H1 (cell line): ENCODE data around the gene COL5A2. TPM values are rescaled to one million over a fixed set of nuclear protein-coding genes. Genes with fewer than 3 reads are reported as not detected.

Experiments
- CTCF ChIA-PET: fragments of 300-600 bp; sonication (Branson Sonifier 250); formaldehyde crosslinking; loops from one replicate; lab custom pipeline; 2021; ENCODE audit not compliant: partially characterized antibody; lab: Charles Lee
- POLR2A ChIA-PET: fragments of 300-600 bp; sonication (Branson Sonifier 250); formaldehyde crosslinking; loops from one replicate; lab custom pipeline; 2021; ENCODE audit warnings: inconsistent platforms; ENCODE audit not compliant: partially characterized antibody; lab: Charles Lee
- DNase-seq, 2 experiments: peaks; one replicate each; pipeline versions ENCODE4 v3.0.0 to v3.0.0-alpha.2; 2010 to 2022; ENCODE audit warnings: low spot score in 2 of 2, low read depth in 1 of 2, mixed read lengths in 1 of 2
- FAIRE-seq: peaks from 2 replicates; lab custom pipeline; 2011; peaks lifted over from hg19 to GRCh38; lab: Jason Lieb, UNC
- H2AFZ ChIP-seq: 2 replicates; pipeline ENCODE4 v1.8.1; 2012; ENCODE audit warnings: low read length, inconsistent platforms
- H2AK5ac ChIP-seq: 2 replicates; pipeline ENCODE4 v1.6.1; 2013; ENCODE audit warnings: low read depth, low read length
- H2BK120ac ChIP-seq: replicated peaks from 2 replicates; pipeline ENCODE3; 2013; ENCODE audit warnings: low read depth, low read length, inconsistent platforms
- H2BK12ac ChIP-seq: 2 replicates; pipeline ENCODE4 v1.6.1; 2013; ENCODE audit warnings: low read depth, low read length
- H2BK15ac ChIP-seq: 2 replicates; pipeline ENCODE4 v1.6.1; 2013; ENCODE audit warnings: low read length
- H2BK20ac ChIP-seq: 2 replicates; pipeline ENCODE4 v1.6.1; 2013; ENCODE audit warnings: low read length
- H2BK5ac ChIP-seq: 2 replicates; pipeline ENCODE4 v1.6.1; 2013; ENCODE audit warnings: low read depth, low read length
- H3K14ac ChIP-seq: 2 replicates; pipeline ENCODE4 v1.6.1; 2013; ENCODE audit warnings: inconsistent platforms; ENCODE audit not compliant: insufficient read length
- H3K18ac ChIP-seq: 2 replicates; pipeline ENCODE4 v1.6.1; 2013; ENCODE audit warnings: low read length; ENCODE audit errors: extremely low read depth
- H3K23ac ChIP-seq: 2 replicates; pipeline ENCODE4 v1.6.1; 2013; ENCODE audit warnings: inconsistent platforms; ENCODE audit not compliant: insufficient read length
- H3K23me2 ChIP-seq: 2 replicates; pipeline ENCODE4 v1.6.1; 2013; ENCODE audit warnings: low read depth, low read length
- H3K27ac ChIP-seq: 2 replicates; pipeline ENCODE4 v1.6.1; 2011; ENCODE audit warnings: low read depth, low read length, inconsistent platforms
- H3K27me3 ChIP-seq, 4 experiments: replicated peaks in 1 of 4; 1 replicate in 1 of 4; 2 replicates in 3 of 4; pipeline versions ENCODE4 v1.6.1 to v1.8.1; 2011 to 2013; ENCODE audit warnings: low read length in 3 of 4, mild to moderate bottlenecking in 3 of 4, inconsistent platforms in 2 of 4, mixed read lengths in 2 of 4, moderate library complexity in 1 of 4; ENCODE audit not compliant: control insufficient read depth in 3 of 4, insufficient read depth in 3 of 4; ENCODE audit errors: extremely low read depth in 1 of 4
- H3K36me3 ChIP-seq, 4 experiments: 2 replicates each; pipeline versions ENCODE4 v1.6.1 to v1.8.1; 2011 to 2013; ENCODE audit warnings: mild to moderate bottlenecking in 4 of 4, low read length in 3 of 4, moderate library complexity in 2 of 4, control low read depth in 1 of 4, inconsistent platforms in 1 of 4; ENCODE audit not compliant: insufficient read depth in 4 of 4, control insufficient read depth in 2 of 4
- H3K4ac ChIP-seq: replicated peaks from 2 replicates; pipeline ENCODE3; 2013; ENCODE audit warnings: low read length, low read depth, mixed read lengths, inconsistent platforms; ENCODE audit not compliant: insufficient read length
- H3K4me1 ChIP-seq, 4 experiments: replicated peaks in 1 of 4; 1 replicate in 1 of 4; 2 replicates in 3 of 4; pipeline versions ENCODE4 v1.6.1 to v1.8.1; 2011 to 2013; ENCODE audit warnings: low read length in 3 of 4, inconsistent platforms in 2 of 4, mixed read lengths in 1 of 4; ENCODE audit not compliant: insufficient read depth in 4 of 4, control insufficient read depth in 3 of 4
- H3K4me2 ChIP-seq, 2 experiments: 2 replicates each; pipeline versions ENCODE4 v1.6.1 to v1.8.1; 2011 to 2013; ENCODE audit warnings: low read depth in 2 of 2, low read length in 2 of 2, control low read depth in 1 of 2, inconsistent platforms in 1 of 2, mild to moderate bottlenecking in 1 of 2; ENCODE audit not compliant: insufficient read depth in 1 of 2
- H3K4me3 ChIP-seq, 4 experiments: fragments of 200-600, 300-600 bp in 1 of 4; sonication (generic), shearing (Covaris generic), sonication (Bioruptor Twin) in 1 of 4; 2 replicates each; pipeline versions ENCODE4 v1.5.1 to v1.8.1; 2011 to 2016; ENCODE audit warnings: low read length in 4 of 4, low read depth in 3 of 4, control low read depth in 2 of 4, inconsistent platforms in 2 of 4, mild to moderate bottlenecking in 2 of 4, mixed read lengths in 1 of 4, moderate library complexity in 1 of 4; ENCODE audit not compliant: insufficient read depth in 2 of 4; ENCODE audit errors: extremely low read depth in 1 of 4
- H3K56ac ChIP-seq: replicated peaks from 2 replicates; pipeline ENCODE3; 2013; ENCODE audit warnings: low read depth, mild to moderate bottlenecking, mixed read lengths, low read length, inconsistent platforms; ENCODE audit not compliant: insufficient read length
- H3K79me1 ChIP-seq: 2 replicates; pipeline ENCODE4 v1.6.1; 2013; ENCODE audit warnings: low read depth, low read length, control low read depth
- H3K79me2 ChIP-seq, 2 experiments: 2 replicates each; pipeline versions ENCODE4 v1.6.1 to v1.8.1; 2012 to 2013; ENCODE audit warnings: low read length in 2 of 2, mild to moderate bottlenecking in 2 of 2, inconsistent platforms in 1 of 2; ENCODE audit not compliant: insufficient read depth in 2 of 2, control insufficient read depth in 1 of 2
- H3K9ac ChIP-seq, 4 experiments: replicated peaks in 1 of 4; 1 replicate in 1 of 4; 2 replicates in 3 of 4; pipeline versions ENCODE4 v1.6.1 to v1.8.1; 2011 to 2013; ENCODE audit warnings: low read depth in 3 of 4, low read length in 3 of 4, control low read depth in 2 of 4, mild to moderate bottlenecking in 2 of 4, moderate library complexity in 2 of 4, inconsistent platforms in 1 of 4; ENCODE audit errors: extremely low read depth in 1 of 4
- H3K9me3 ChIP-seq, 2 experiments: 2 replicates each; pipeline versions ENCODE4 v1.6.1 to v1.8.1; 2012 to 2013; ENCODE audit warnings: mild to moderate bottlenecking in 2 of 2, moderate library complexity in 2 of 2, control low read depth in 1 of 2, inconsistent platforms in 1 of 2, low read depth in 1 of 2, low read length in 1 of 2, mixed read lengths in 1 of 2; ENCODE audit not compliant: insufficient read depth in 2 of 2
- H4K20me1 ChIP-seq, 2 experiments: replicated peaks in 1 of 2; 2 replicates each; pipeline versions ENCODE3 to v1.8.1; 2011 to 2013; ENCODE audit warnings: inconsistent platforms in 2 of 2, low read length in 2 of 2, mild to moderate bottlenecking in 1 of 2; ENCODE audit not compliant: insufficient read depth in 2 of 2, control insufficient read depth in 1 of 2
- H4K5ac ChIP-seq: 2 replicates; pipeline ENCODE4 v1.6.1; 2013; ENCODE audit warnings: low read length, low read depth, mixed read lengths, inconsistent platforms; ENCODE audit not compliant: insufficient read length
- H4K8ac ChIP-seq: 2 replicates; pipeline ENCODE4 v1.8.0; 2013; ENCODE audit warnings: mild to moderate bottlenecking, moderate library complexity, low read length, inconsistent platforms; ENCODE audit not compliant: insufficient read depth; ENCODE audit errors: extremely low read depth
- H4K91ac ChIP-seq: replicated peaks from 2 replicates; pipeline ENCODE3; 2013; ENCODE audit warnings: low read length, mixed read lengths, inconsistent platforms; ENCODE audit not compliant: insufficient read length
- BCL11A ChIP-seq, 2 experiments: IDR thresholded peaks; one replicate each; pipeline ENCODE4 v1.6.1; 2011; ENCODE audit warnings: low read depth in 2 of 2, low read length in 2 of 2, mild to moderate bottlenecking in 2 of 2
- BRCA1 ChIP-seq: IDR thresholded peaks from 2 replicates; pipeline ENCODE4 v1.6.1; 2012; ENCODE audit warnings: low read depth, low read length, improper control_type of control experiment
- CHD2 ChIP-seq: IDR thresholded peaks from 2 replicates; pipeline ENCODE4 v1.6.1; 2012; ENCODE audit warnings: low read length, improper control_type of control experiment
- FOSL1 ChIP-seq: IDR thresholded peaks from 2 replicates; pipeline ENCODE4 v1.6.1; 2011; ENCODE audit warnings: mild to moderate bottlenecking, low read depth, low read length, moderate library complexity; ENCODE audit not compliant: insufficient read depth
- JUN ChIP-seq: IDR thresholded peaks from 2 replicates; pipeline ENCODE4 v1.6.1; 2011; ENCODE audit warnings: low read depth, mild to moderate bottlenecking, improper control_type of control experiment, low read length
- KDM4A ChIP-seq: IDR thresholded peaks from one replicate; pipeline ENCODE4 v1.7.1; 2012; ENCODE audit warnings: low read depth, mild to moderate bottlenecking, moderate library complexity, low read length, inconsistent platforms; ENCODE audit not compliant: severe bottlenecking
- KDM5A ChIP-seq: fragments of 200-600 bp; IDR thresholded peaks from 2 replicates; pipeline ENCODE4 v1.7.1; 2012; ENCODE audit warnings: mild to moderate bottlenecking, low read length, inconsistent platforms, mixed read lengths
- POU5F1 ChIP-seq: IDR thresholded peaks from 2 replicates; pipeline ENCODE4 v1.6.1; 2011; ENCODE audit warnings: low read depth, mild to moderate bottlenecking, low read length, moderate library complexity
- RAD21 ChIP-seq, 2 experiments: IDR thresholded peaks in 1 of 2; conservative IDR thresholded peaks in 1 of 2; 2 replicates each; pipeline ENCODE4 v1.6.1; 2011; ENCODE audit warnings: low read depth in 2 of 2, low read length in 2 of 2, improper control_type of control experiment in 1 of 2, inconsistent platforms in 1 of 2, mild to moderate bottlenecking in 1 of 2, moderate library complexity in 1 of 2
- RBBP5 ChIP-seq: IDR thresholded peaks from 2 replicates; pipeline ENCODE4 v1.7.1; 2012; ENCODE audit warnings: low read depth, mild to moderate bottlenecking, inconsistent platforms, low read length, moderate library complexity, borderline replicate concordance
- SIRT6 ChIP-seq: IDR thresholded peaks from one replicate; pipeline ENCODE4 v1.7.1; 2012; ENCODE audit warnings: low read length, inconsistent platforms
- TBP ChIP-seq: IDR thresholded peaks from 2 replicates; pipeline ENCODE4 v1.6.1; 2011; ENCODE audit warnings: low read depth, low read length, improper control_type of control experiment
- polyA plus RNA-seq, 7 experiments: library from polyadenylated mRNA; depleted of rRNA in 3 of 7; stranded (reverse) in 5 of 7; unstranded in 2 of 7; fragments of >200 nt in 5 of 7; fragments of 200-250 nt in 2 of 7; gene quantifications; 1 replicate in 5 of 7; 2 replicates in 1 of 7; 4 replicates in 1 of 7; pipeline versions ENCODE4 v1.2.1 to v1.2.3, GENCODE V29; 2011 to 2013; ENCODE audit warnings: missing spikeins in 2 of 7, mixed read lengths in 2 of 7
- total RNA-seq: library from RNA; stranded (reverse); fragmentation: NEBNext Ultra II Directional; extraction: Animal tissue kit (Norgen Biotek cat#: 25700); gene quantifications from 2 replicates; pipeline ENCODE4 v1.2.1, GENCODE V29; 2021
- TF ChIP-seq, protein P1 (sequence below): IDR thresholded peaks from 2 replicates; pipeline ENCODE4 v1.6.1; 2011; ENCODE audit warnings: low read depth, mild to moderate bottlenecking, low read length; ENCODE audit not compliant: insufficient read depth

The COL5A2 gene
- total and polyA plus RNA-seq, 2 of the 8 experiments (the other 6 are each of a cell fraction or from before 2014, with no cell fraction given) = 4.7 to 24.2 TPM

DNA sequence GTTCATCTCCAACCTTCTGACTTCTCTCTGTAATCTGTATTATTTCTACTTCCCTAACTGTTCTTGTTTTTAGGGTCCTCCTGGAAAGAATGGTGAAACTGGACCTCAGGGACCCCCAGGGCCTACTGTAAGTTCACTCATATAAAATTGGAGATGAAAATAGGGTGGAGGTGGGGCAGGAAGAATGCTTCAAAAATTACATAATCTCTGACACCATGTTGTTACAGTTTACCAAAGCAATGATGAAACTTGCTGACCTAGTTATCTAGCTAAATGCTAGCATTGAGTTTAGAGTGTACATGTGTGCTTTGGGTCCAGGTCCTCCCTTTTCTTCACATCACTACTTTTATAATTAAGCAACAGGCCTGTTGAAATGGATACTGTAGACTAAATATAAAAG lies 182.3 kb downstream of the COL5A2 start:
- Histone ChIP-seq H3K4me2 (no peak overlapping the region), H3K9me3 (no peaks in the 10 kb centered on the region), H3K18ac (no peak overlapping the region), H3K23me2 (no peaks in the 10 kb centered on the region), H3K23ac (no peak overlapping the region), H4K8ac (no peak overlapping the region), H3K56ac (no peak overlapping the region), H3K9ac (no peak overlapping the region), H3K14ac (no peak overlapping the region), H3K27me3 (no peaks in the 10 kb centered on the region), H3K4me1 (no peaks in the 10 kb centered on the region), H2BK120ac (no peak overlapping the region), H2AFZ (no peak overlapping the region), H3K27ac (no peak overlapping the region), H4K91ac (no peak overlapping the region), H3K36me3 (no peaks in the 10 kb centered on the region), H3K79me1 (no peaks in the 10 kb centered on the region), H3K4ac (no peak overlapping the region), H3K79me2 (no peaks in the 10 kb centered on the region), H2BK20ac (no peak overlapping the region), H4K20me1 (no peaks in the 10 kb centered on the region), H2BK12ac (no peak overlapping the region), H2BK5ac (no peak overlapping the region), H3K4me3 (no peak overlapping the region), H4K5ac (no peak overlapping the region), H2AK5ac (no peak overlapping the region), H2BK15ac (no peak overlapping the region)
- CTCF ChIA-PET = interaction anchor here (0.9 kb wide), 1 partner anchor 13 kb away, joined by 3 read pairs; no protein-coding TSS in a partner anchor
- DNase-seq = no peak
- POLR2A ChIA-PET = no interaction called here
- FAIRE-seq = no peak
- TF ChIP-seq FOSL1 (no peak), JUN (no peak), RAD21 (IDR thresholded peaks at IDR 0.05 in 1 of 2, conservative IDR thresholded peaks at IDR 0.05 in 1 of 2; ENCODE audit: low read depth in 2 of 2, low read length in 2 of 2) (no peak), POU5F1 (no peak), KDM4A (no peak), RBBP5 (no peak), BRCA1 (no peak), BCL11A (IDR thresholded peaks at IDR 0.05; ENCODE audit: low read depth in 2 of 2, low read length in 2 of 2) (no peak), CHD2 (no peak), SIRT6 (no peak), TBP (no peak), KDM5A (no peak)
- TF ChIP-seq, protein P1, sequence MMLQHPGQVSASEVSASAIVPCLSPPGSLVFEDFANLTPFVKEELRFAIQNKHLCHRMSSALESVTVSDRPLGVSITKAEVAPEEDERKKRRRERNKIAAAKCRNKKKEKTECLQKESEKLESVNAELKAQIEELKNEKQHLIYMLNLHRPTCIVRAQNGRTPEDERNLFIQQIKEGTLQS = no peak
